OCI-LY7 (cell line): Measurements from ENCODE around the gene ZNF474.

Source experiments
- CTCF ChIP-seq: fragments of 200-600 bp; sonication (generic); conservative IDR thresholded peaks from 2 replicates; pipeline ENCODE4 v1.5.1; 2014; ENCODE audit warnings: mild to moderate bottlenecking, antibody characterized with exemption, low read length, moderate library complexity, mixed read lengths
- EZH2phosphoT487 ChIP-seq: fragments of 200-600 bp; sonication (generic); IDR thresholded peaks from 2 replicates; pipeline ENCODE4 v1.6.1; 2018; ENCODE audit warnings: low read depth, borderline replicate concordance, mild to moderate bottlenecking, mixed run types, antibody characterized with exemption, low read length, moderate library complexity, mixed read lengths

- TF ChIP-seq CTCF (peak; percentile 63), EZH2phosphoT487 (no peak)
Measured at GRCh38 chr5:122195802-122196394, 66.6 kb downstream of the ZNF474 start.
